IMR-90 (cell line): Measurements from ENCODE around the gene COX7A2L. TPM values are rescaled to one million over a fixed set of nuclear protein-coding genes. Genes with fewer than 3 reads are reported as not detected.

ENCODE experiments used
- ATAC-seq: fragments of 200-7000 bp; cut with Tn5 transposase; 2 replicates; pipeline ENCODE4 v1.9.1; 2020; ENCODE audit warnings: low read depth, mild to moderate bottlenecking, moderate library complexity
- BruUV-seq: library from RNA; stranded (reverse); fragments of 400-500 nt; replicated peaks from 2 replicates; lab custom pipeline; 2021; lab: Mats Ljungman, UMichigan
- CTCF ChIA-PET: fragments of 300-600 bp; formaldehyde crosslinking; extraction: SDS; loops from one replicate; lab custom pipeline; 2021; ENCODE audit warnings: antibody characterized with exemption; lab: Yijun Ruan, JAX
- POLR2A ChIA-PET: fragments of 300-600 bp; sonication (Branson Sonifier 250); formaldehyde crosslinking; loops from one replicate; lab custom pipeline; 2022; ENCODE audit warnings: antibody characterized with exemption; ENCODE audit not compliant: unreplicated experiment; lab: Charles Lee
- DNase-seq: peaks from one replicate; pipeline ENCODE4 v3.0.0; 2013
- H2AFZ ChIP-seq: replicated peaks from 2 replicates; pipeline ENCODE3; 2013; ENCODE audit warnings: low read length, mild to moderate bottlenecking; ENCODE audit not compliant: poor library complexity
- H2AK5ac ChIP-seq: 2 replicates; pipeline ENCODE4 v1.6.1; 2013; ENCODE audit warnings: low read depth, low read length, inconsistent platforms
- H2AK9ac ChIP-seq: replicated peaks from 2 replicates; pipeline ENCODE3; 2013; ENCODE audit warnings: mild to moderate bottlenecking, low read depth, low read length, moderate library complexity; ENCODE audit not compliant: poor library complexity
- H2BK120ac ChIP-seq: 2 replicates; pipeline ENCODE4 v1.6.1; 2013; ENCODE audit warnings: low read depth, low read length, inconsistent platforms
- H2BK15ac ChIP-seq: 3 replicates; pipeline ENCODE4 v1.6.1; 2013; ENCODE audit warnings: low read depth, low read length, inconsistent platforms
- H2BK20ac ChIP-seq: 2 replicates; pipeline ENCODE4 v1.6.1; 2013; ENCODE audit warnings: low read depth, mild to moderate bottlenecking, inconsistent platforms, low read length, moderate library complexity
- H2BK5ac ChIP-seq: 2 replicates; pipeline ENCODE4 v1.6.1; 2013; ENCODE audit warnings: mild to moderate bottlenecking, low read depth, low read length, inconsistent platforms; ENCODE audit not compliant: poor library complexity, severe bottlenecking
- H3K14ac ChIP-seq: replicated peaks from 2 replicates; pipeline ENCODE4 v1.6.1; 2013; ENCODE audit warnings: low read depth, low read length, inconsistent platforms
- H3K18ac ChIP-seq: 2 replicates; pipeline ENCODE4 v1.6.1; 2013; ENCODE audit warnings: low read depth, low read length, control low read depth
- H3K23ac ChIP-seq: 2 replicates; pipeline ENCODE4 v1.6.1; 2013; ENCODE audit warnings: low read depth, low read length, inconsistent platforms
- H3K27ac ChIP-seq: 2 replicates; pipeline ENCODE4 v1.5.1; 2013; ENCODE audit warnings: mild to moderate bottlenecking, control low read depth, low read length; ENCODE audit not compliant: insufficient read depth
- H3K27me3 ChIP-seq: 2 replicates; pipeline ENCODE4 v1.6.1; 2013; ENCODE audit warnings: low read length; ENCODE audit not compliant: control insufficient read depth, insufficient read depth
- H3K36me3 ChIP-seq: 2 replicates; pipeline ENCODE4 v1.6.1; 2013; ENCODE audit warnings: low read length, mixed read lengths; ENCODE audit not compliant: control insufficient read depth, insufficient read depth
- H3K4ac ChIP-seq: 2 replicates; pipeline ENCODE4 v1.6.1; 2013; ENCODE audit warnings: low read depth, low read length, inconsistent platforms
- H3K4me1 ChIP-seq: 2 replicates; pipeline ENCODE4 v1.6.1; 2013; ENCODE audit warnings: low read length, mixed read lengths; ENCODE audit not compliant: control insufficient read depth, insufficient read depth
- H3K4me2 ChIP-seq: 2 replicates; pipeline ENCODE4 v1.6.1; 2013; ENCODE audit warnings: low read depth, mild to moderate bottlenecking, control low read depth, low read length, moderate library complexity
- H3K4me3 ChIP-seq: 2 replicates; pipeline ENCODE4 v1.5.1; 2013; ENCODE audit warnings: low read depth, mild to moderate bottlenecking, control low read depth, low read length, moderate library complexity; ENCODE audit not compliant: insufficient read depth
- H3K56ac ChIP-seq: 2 replicates; pipeline ENCODE4 v1.6.1; 2013; ENCODE audit warnings: low read length, inconsistent platforms; ENCODE audit not compliant: insufficient read depth; ENCODE audit errors: extremely low read depth
- H3K79me1 ChIP-seq, 2 experiments: 2 replicates each; pipeline ENCODE4 v1.6.1; 2013; ENCODE audit warnings: low read length in 2 of 2, inconsistent platforms in 1 of 2, low read depth in 1 of 2
- H3K9ac ChIP-seq: 2 replicates; pipeline ENCODE4 v1.6.1; 2013; ENCODE audit warnings: low read depth, low read length, control low read depth
- H3K9me1 ChIP-seq: 2 replicates; pipeline ENCODE4 v1.6.1; 2013; ENCODE audit warnings: low read length, inconsistent platforms; ENCODE audit not compliant: insufficient read depth
- H3K9me3 ChIP-seq: 2 replicates; pipeline ENCODE4 v1.6.1; 2013; ENCODE audit warnings: low read length; ENCODE audit not compliant: control insufficient read depth, insufficient read depth
- H4K20me1 ChIP-seq: 2 replicates; pipeline ENCODE4 v1.6.1; 2013; ENCODE audit warnings: low read length, inconsistent platforms; ENCODE audit not compliant: insufficient read depth
- H4K5ac ChIP-seq: 2 replicates; pipeline ENCODE4 v1.6.1; 2013; ENCODE audit warnings: mild to moderate bottlenecking, low read depth, low read length, control low read depth
- H4K8ac ChIP-seq, 2 experiments: 2 replicates each; pipeline ENCODE4 v1.6.1; 2013; ENCODE audit warnings: low read depth in 2 of 2, low read length in 2 of 2, control low read depth in 1 of 2, inconsistent platforms in 1 of 2
- H4K91ac ChIP-seq: 2 replicates; pipeline ENCODE4 v1.6.1; 2013; ENCODE audit warnings: low read depth, low read length, inconsistent platforms; ENCODE audit not compliant: insufficient read depth
- CEBPB ChIP-seq: IDR thresholded peaks from 2 replicates; pipeline ENCODE4 v1.6.1; 2012; ENCODE audit warnings: low read depth, low read length, improper control_type of control experiment
- CHD1 ChIP-seq: IDR thresholded peaks from 2 replicates; pipeline ENCODE4 v1.6.1; 2012; ENCODE audit warnings: low read depth, low read length, improper control_type of control experiment
- MAFK ChIP-seq: IDR thresholded peaks from 2 replicates; pipeline ENCODE4 v1.6.1; 2012; ENCODE audit warnings: low read depth, low read length, improper control_type of control experiment
- MAZ ChIP-seq: IDR thresholded peaks from 2 replicates; pipeline ENCODE4 v1.6.1; 2012; ENCODE audit warnings: low read depth, mild to moderate bottlenecking, low read length, improper control_type of control experiment, moderate library complexity, borderline replicate concordance
- NFE2L2 ChIP-seq: fragments of 150-350 bp; IDR thresholded peaks from 2 replicates; pipeline ENCODE4 v1.6.1; 2016; ENCODE audit warnings: low read depth, mild to moderate bottlenecking, low read length
- RAD21 ChIP-seq: IDR thresholded peaks from 2 replicates; pipeline ENCODE4 v1.6.1; 2012; ENCODE audit warnings: low read length, improper control_type of control experiment
- RCOR1 ChIP-seq: IDR thresholded peaks from 2 replicates; pipeline ENCODE4 v1.6.1; 2012; ENCODE audit warnings: mild to moderate bottlenecking, low read length, improper control_type of control experiment; ENCODE audit not compliant: insufficient replicate concordance
- RFX5 ChIP-seq: IDR thresholded peaks from 2 replicates; pipeline ENCODE4 v1.8.0; 2012; ENCODE audit warnings: low read depth, mild to moderate bottlenecking, low read length, moderate library complexity
- SMC3 ChIP-seq: fragments of 150-350 bp; IDR thresholded peaks from 2 replicates; pipeline ENCODE4 v1.6.1; 2016; ENCODE audit warnings: low read depth, mild to moderate bottlenecking, antibody characterized with exemption, low read length, moderate library complexity
- WGBS, 2 experiments: methylation state at CpG; one replicate each; pipeline versions ENCODE4 v1.1.5 to v1.1.7; 2013; ENCODE audit warnings: missing lambda C conversion rate in 2 of 2; ENCODE audit not compliant: insufficient read length in 1 of 2; ENCODE audit errors: extremely low coverage in 2 of 2; 5-methylcytosine and 5-hydroxymethylcytosine counted together
- dilution Hi-C: fragments of 300-500 bp; cut with HindIII; formaldehyde crosslinking; loops from one replicate; pipeline ENCODE4 v1.14.3; 2018; ENCODE audit warnings: low sequenced_read_pairs; ENCODE audit not compliant: unreplicated experiment
- in situ Hi-C: fragments of 300-500 bp; cut with MboI; formaldehyde crosslinking; loops from 3 replicates; pipeline ENCODE4 v1.14.3; 2019; ENCODE audit warnings: low sequenced_read_pairs, inconsistent platforms, mixed read lengths
- intact Hi-C: fragments of 100-400 bp; cut with micrococcal nuclease; formaldehyde crosslinking; loops from 2 replicates; pipeline ENCODE4 v1.10.0; 2022
- polyA plus RNA-seq, 3 experiments: library from polyadenylated mRNA; depleted of rRNA; stranded (reverse); fragments of >200 nt; gene quantifications; 2 replicates each; pipeline ENCODE4 v1.2.3, GENCODE V29; 2012; ENCODE audit warnings: low replicate concordance in 1 of 3
- total RNA-seq: library from RNA; depleted of rRNA; stranded (reverse); fragments of >200 nt; gene quantifications from 2 replicates; pipeline ENCODE4 v1.2.3, GENCODE V29; 2012
- TF ChIP-seq, protein P1 (sequence below): conservative IDR thresholded peaks from 2 replicates; pipeline ENCODE4 v1.5.1; 2012; ENCODE audit warnings: mild to moderate bottlenecking, low read depth, low read length, improper control_type of control experiment

Gene COX7A2L
- total and polyA plus RNA-seq, 2 of the 4 experiments (the other 2 are of a cell fraction) = 123 to 132 TPM

DNA sequence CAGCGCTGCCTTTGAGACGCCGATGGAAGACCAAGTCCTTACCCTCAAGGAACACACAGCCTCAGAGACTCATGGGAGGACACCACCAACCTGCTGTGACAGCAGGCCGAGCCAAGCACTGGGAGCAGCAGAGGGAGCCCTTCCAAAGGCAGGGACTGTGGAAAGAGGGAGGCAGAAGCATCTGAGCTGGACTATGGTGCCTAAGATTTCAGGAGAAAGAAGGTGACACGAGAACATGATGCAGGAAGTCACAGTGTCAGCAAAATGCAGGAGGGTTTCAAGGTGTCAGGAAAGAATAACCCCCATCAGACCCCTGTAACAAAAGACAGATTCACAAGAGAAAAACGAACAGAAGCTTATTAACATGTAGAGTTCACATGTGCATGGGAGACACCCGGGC, 24.2 kb upstream of the COX7A2L start:
- H2BK20ac ChIP-seq = no peak overlapping the region
- no peak overlapping the region for H3K4me2 ChIP-seq
- H4K91ac ChIP-seq = no peak overlapping the region
- H4K8ac ChIP-seq = no peak overlapping the region
- no peak overlapping the region for H3K4me3 ChIP-seq
- no peaks in the 10 kb centered on the region for H3K9me3 ChIP-seq
- H3K4ac ChIP-seq = no peak overlapping the region
- ChIA-PET CTCF (no interaction called here), POLR2A (no interaction called here)
- H3K9me1 ChIP-seq = no peaks in the 10 kb centered on the region
- H3K27ac ChIP-seq = no peak overlapping the region
- intact Hi-C loops = no loop called here
- no peak overlapping the region for H2AK9ac ChIP-seq
- H2BK5ac ChIP-seq = no peak overlapping the region
- DNase-seq (peak; percentile 5), ATAC-seq (peak; percentile 78)
- no peak overlapping the region for H3K56ac ChIP-seq
- H3K23ac ChIP-seq = no peak overlapping the region
- H3K36me3 ChIP-seq = no peaks in the 10 kb centered on the region
- H3K18ac ChIP-seq = no peak overlapping the region
- H4K5ac ChIP-seq = no peak overlapping the region
- no peak overlapping the region for H2AFZ ChIP-seq
- no peaks in the 10 kb centered on the region for H4K20me1 ChIP-seq
- H2AK5ac ChIP-seq = no peak overlapping the region
- no peak overlapping the region for H3K14ac ChIP-seq
- no peaks in the 10 kb centered on the region for H3K79me1 ChIP-seq
- H2BK120ac ChIP-seq = no peak overlapping the region
- dilution Hi-C loops = no loop called here
- H3K4me1 ChIP-seq = no peaks in the 10 kb centered on the region
- no CpG with 5 or more reads among the region's 7 CpGs for WGBS, 2 experiments
- no peak overlapping the region for H3K9ac ChIP-seq
- in situ Hi-C loops = no loop called here
- BruUV-seq = no TSS peak
- H3K27me3 ChIP-seq = peaks cover 13% of the 10 kb centered on the region
- H2BK15ac ChIP-seq = no peak overlapping the region
- TF ChIP-seq RAD21 (no peak), SMC3 (0 out of 2 replicates have a peak, but pooled peaks have one; percentile 4), MAZ (no peak), MAFK (no peak), CEBPB (no peak), RCOR1 (no peak), CHD1 (no peak), NFE2L2 (no peak), RFX5 (no peak)
- TF ChIP-seq, protein P1, sequence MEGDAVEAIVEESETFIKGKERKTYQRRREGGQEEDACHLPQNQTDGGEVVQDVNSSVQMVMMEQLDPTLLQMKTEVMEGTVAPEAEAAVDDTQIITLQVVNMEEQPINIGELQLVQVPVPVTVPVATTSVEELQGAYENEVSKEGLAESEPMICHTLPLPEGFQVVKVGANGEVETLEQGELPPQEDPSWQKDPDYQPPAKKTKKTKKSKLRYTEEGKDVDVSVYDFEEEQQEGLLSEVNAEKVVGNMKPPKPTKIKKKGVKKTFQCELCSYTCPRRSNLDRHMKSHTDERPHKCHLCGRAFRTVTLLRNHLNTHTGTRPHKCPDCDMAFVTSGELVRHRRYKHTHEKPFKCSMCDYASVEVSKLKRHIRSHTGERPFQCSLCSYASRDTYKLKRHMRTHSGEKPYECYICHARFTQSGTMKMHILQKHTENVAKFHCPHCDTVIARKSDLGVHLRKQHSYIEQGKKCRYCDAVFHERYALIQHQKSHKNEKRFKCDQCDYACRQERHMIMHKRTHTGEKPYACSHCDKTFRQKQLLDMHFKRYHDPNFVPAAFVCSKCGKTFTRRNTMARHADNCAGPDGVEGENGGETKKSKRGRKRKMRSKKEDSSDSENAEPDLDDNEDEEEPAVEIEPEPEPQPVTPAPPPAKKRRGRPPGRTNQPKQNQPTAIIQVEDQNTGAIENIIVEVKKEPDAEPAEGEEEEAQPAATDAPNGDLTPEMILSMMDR = peak; percentile 28; the same call in 1 of the 2 replicates
